ENCODE data around the gene SDHB. TPM values are rescaled to one million over a fixed set of nuclear protein-coding genes. Genes with fewer than 3 reads are reported as not detected.

Gene SDHB
- total and polyA plus RNA-seq, 2 of the 13 experiments (the other 11 are each of a cell fraction or from before 2014, with no cell fraction given): 136 to 142 TPM

DNA sequence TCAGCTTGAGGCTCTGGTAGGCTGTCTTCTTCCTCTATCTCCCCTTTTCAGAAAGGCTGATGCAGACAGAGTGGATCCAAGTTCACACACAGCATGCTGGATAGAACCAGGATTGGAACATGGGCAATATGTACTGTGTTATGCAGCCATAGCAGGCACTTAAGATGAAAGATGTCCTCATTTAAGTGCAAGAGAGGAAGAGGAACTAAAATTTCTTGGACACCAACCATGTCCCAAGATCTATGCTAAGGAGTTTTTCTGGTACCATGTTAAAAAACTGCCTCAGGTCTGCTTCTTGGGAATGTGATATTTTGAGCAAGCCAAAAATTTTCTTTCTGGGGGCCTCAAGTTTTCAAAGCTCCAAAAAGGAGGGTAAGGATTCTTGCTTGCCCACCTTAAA is 1.2 kb downstream of the SDHB start:
- no peak for FAIRE-seq
- DNase-seq (ENCODE audit: low spot score): no peak
- H3K9me3 ChIP-seq (ENCODE audit: low read length): no peaks in the 10 kb centered on the region
- no TSS peak for BruUV-seq (replicated peaks)
- intact Hi-C loops (cut with micrococcal nuclease; ENCODE audit: unreplicated experiment) (no loop called here), in situ Hi-C loops (cut with HindIII; ENCODE audit: extremely low pct_ligation_motif_present, low pct_unique_long_range_greater_than_20kb) (no loop called here)
- peak overlapping the region; percentile 96 for H3K4me2 ChIP-seq (ENCODE audit: low read depth, low read length)
- no peaks in the 10 kb centered on the region for H4K20me1 ChIP-seq (ENCODE audit: insufficient read depth, low read length)
- H3K79me2 ChIP-seq (ENCODE audit: insufficient read depth, low read length): peaks cover 23% of the 10 kb centered on the region
- H3K4me1 ChIP-seq (ENCODE audit: insufficient read depth, low read length): peaks cover 45% of the 10 kb centered on the region
- no peak for ATAC-seq
- ChIA-PET CTCF (ENCODE audit: low intra/inter-chr PET ratio, low total read pairs) (no interaction called here), POLR2A (no interaction called here)
- no peaks in the 10 kb centered on the region; a peak in 1 of 5 replicates for H3K27me3 ChIP-seq (ENCODE audit: control insufficient read depth in 1 of 2, insufficient read depth in 2 of 2, low read length in 2 of 2)
- H2AFZ ChIP-seq (ENCODE audit: low read length): no peak overlapping the region
- H3K4me3 ChIP-seq (replicated peaks in 1 of 3; ENCODE audit: insufficient read depth in 1 of 3, low read depth in 2 of 3, low read length in 3 of 3): peak overlapping the region; percentile 77 to 94 (median 93); a peak in 5 of 6 replicates
- H3K27ac ChIP-seq (ENCODE audit: extremely low read length, insufficient read depth, low read length): peak overlapping the region; percentile 75
- peak overlapping the region; percentile 82; the same call in 1 of the 2 replicates for H3K9ac ChIP-seq (ENCODE audit: insufficient read depth, low read depth, low read length)
- peaks cover 0 to 3% of the 10 kb centered on the region in 2 experiments; a peak in 1 of 5 replicates for H3K36me3 ChIP-seq (replicated peaks in 1 of 2; ENCODE audit: control insufficient read depth in 1 of 2, insufficient read depth in 2 of 2, low read length in 2 of 2)
- TF ChIP-seq HMG20B (CRISPR knock-in tag; conservative IDR thresholded peaks at IDR 0.05) (no peak), ZBTB21 (CRISPR knock-in tag; IDR thresholded peaks at IDR 0.05) (no peak), PTBP1 (IDR thresholded peaks at IDR 0.05; ENCODE audit: low read depth, low read length, poor library complexity, severe bottlenecking) (no peak), ZNF317 (CRISPR knock-in tag; IDR thresholded peaks at IDR 0.05) (no peak), TCF7 (IDR thresholded peaks at IDR 0.05; ENCODE audit: low read depth) (no peak), RBAK (CRISPR knock-in tag; IDR thresholded peaks at IDR 0.05) (no peak), PHF21A (CRISPR knock-in tag; IDR thresholded peaks at IDR 0.05) (no peak)
- TF ChIP-seq, protein P1, sequence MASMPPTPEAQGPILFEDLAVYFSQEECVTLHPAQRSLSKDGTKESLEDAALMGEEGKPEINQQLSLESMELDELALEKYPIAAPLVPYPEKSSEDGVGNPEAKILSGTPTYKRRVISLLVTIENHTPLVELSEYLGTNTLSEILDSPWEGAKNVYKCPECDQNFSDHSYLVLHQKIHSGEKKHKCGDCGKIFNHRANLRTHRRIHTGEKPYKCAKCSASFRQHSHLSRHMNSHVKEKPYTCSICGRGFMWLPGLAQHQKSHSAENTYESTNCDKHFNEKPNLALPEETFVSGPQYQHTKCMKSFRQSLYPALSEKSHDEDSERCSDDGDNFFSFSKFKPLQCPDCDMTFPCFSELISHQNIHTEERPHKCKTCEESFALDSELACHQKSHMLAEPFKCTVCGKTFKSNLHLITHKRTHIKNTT (CRISPR knock-in tag; IDR thresholded peaks at IDR 0.05): no peak
- TF ChIP-seq, protein P2, sequence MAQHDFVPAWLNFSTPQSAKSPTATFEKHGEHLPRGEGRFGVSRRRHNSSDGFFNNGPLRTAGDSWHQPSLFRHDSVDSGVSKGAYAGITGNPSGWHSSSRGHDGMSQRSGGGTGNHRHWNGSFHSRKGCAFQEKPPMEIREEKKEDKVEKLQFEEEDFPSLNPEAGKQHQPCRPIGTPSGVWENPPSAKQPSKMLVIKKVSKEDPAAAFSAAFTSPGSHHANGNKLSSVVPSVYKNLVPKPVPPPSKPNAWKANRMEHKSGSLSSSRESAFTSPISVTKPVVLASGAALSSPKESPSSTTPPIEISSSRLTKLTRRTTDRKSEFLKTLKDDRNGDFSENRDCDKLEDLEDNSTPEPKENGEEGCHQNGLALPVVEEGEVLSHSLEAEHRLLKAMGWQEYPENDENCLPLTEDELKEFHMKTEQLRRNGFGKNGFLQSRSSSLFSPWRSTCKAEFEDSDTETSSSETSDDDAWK (CRISPR knock-in tag; IDR thresholded peaks at IDR 0.05): no peak
- TF ChIP-seq, protein P3, sequence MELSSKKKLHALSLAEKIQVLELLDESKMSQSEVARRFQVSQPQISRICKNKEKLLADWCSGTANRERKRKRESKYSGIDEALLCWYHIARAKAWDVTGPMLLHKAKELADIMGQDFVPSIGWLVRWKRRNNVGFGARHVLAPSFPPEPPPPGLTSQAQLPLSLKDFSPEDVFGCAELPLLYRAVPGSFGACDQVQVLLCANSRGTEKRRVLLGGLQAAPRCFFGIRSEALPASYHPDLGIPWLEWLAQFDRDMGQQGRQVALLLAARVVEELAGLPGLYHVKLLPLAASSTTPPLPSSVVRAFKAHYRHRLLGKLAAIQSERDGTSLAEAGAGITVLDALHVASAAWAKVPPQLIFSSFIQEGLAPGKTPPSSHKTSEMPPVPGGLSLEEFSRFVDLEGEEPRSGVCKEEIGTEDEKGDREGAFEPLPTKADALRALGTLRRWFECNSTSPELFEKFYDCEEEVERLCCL (CRISPR knock-in tag; IDR thresholded peaks at IDR 0.05; ENCODE audit: borderline replicate concordance): no peak
- TF ChIP-seq, protein P4, sequence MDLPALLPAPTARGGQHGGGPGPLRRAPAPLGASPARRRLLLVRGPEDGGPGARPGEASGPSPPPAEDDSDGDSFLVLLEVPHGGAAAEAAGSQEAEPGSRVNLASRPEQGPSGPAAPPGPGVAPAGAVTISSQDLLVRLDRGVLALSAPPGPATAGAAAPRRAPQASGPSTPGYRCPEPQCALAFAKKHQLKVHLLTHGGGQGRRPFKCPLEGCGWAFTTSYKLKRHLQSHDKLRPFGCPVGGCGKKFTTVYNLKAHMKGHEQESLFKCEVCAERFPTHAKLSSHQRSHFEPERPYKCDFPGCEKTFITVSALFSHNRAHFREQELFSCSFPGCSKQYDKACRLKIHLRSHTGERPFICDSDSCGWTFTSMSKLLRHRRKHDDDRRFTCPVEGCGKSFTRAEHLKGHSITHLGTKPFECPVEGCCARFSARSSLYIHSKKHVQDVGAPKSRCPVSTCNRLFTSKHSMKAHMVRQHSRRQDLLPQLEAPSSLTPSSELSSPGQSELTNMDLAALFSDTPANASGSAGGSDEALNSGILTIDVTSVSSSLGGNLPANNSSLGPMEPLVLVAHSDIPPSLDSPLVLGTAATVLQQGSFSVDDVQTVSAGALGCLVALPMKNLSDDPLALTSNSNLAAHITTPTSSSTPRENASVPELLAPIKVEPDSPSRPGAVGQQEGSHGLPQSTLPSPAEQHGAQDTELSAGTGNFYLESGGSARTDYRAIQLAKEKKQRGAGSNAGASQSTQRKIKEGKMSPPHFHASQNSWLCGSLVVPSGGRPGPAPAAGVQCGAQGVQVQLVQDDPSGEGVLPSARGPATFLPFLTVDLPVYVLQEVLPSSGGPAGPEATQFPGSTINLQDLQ (CRISPR knock-in tag; IDR thresholded peaks at IDR 0.05): no peak
- TF ChIP-seq, protein P5, sequence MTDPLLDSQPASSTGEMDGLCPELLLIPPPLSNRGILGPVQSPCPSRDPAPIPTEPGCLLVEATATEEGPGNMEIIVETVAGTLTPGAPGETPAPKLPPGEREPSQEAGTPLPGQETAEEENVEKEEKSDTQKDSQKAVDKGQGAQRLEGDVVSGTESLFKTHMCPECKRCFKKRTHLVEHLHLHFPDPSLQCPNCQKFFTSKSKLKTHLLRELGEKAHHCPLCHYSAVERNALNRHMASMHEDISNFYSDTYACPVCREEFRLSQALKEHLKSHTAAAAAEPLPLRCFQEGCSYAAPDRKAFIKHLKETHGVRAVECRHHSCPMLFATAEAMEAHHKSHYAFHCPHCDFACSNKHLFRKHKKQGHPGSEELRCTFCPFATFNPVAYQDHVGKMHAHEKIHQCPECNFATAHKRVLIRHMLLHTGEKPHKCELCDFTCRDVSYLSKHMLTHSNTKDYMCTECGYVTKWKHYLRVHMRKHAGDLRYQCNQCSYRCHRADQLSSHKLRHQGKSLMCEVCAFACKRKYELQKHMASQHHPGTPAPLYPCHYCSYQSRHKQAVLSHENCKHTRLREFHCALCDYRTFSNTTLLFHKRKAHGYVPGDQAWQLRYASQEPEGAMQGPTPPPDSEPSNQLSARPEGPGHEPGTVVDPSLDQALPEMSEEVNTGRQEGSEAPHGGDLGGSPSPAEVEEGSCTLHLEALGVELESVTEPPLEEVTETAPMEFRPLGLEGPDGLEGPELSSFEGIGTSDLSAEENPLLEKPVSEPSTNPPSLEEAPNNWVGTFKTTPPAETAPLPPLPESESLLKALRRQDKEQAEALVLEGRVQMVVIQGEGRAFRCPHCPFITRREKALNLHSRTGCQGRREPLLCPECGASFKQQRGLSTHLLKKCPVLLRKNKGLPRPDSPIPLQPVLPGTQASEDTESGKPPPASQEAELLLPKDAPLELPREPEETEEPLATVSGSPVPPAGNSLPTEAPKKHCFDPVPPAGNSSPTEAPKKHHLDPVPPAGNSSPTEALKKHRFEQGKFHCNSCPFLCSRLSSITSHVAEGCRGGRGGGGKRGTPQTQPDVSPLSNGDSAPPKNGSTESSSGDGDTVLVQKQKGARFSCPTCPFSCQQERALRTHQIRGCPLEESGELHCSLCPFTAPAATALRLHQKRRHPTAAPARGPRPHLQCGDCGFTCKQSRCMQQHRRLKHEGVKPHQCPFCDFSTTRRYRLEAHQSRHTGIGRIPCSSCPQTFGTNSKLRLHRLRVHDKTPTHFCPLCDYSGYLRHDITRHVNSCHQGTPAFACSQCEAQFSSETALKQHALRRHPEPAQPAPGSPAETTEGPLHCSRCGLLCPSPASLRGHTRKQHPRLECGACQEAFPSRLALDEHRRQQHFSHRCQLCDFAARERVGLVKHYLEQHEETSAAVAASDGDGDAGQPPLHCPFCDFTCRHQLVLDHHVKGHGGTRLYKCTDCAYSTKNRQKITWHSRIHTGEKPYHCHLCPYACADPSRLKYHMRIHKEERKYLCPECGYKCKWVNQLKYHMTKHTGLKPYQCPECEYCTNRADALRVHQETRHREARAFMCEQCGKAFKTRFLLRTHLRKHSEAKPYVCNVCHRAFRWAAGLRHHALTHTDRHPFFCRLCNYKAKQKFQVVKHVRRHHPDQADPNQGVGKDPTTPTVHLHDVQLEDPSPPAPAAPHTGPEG (CRISPR knock-in tag; IDR thresholded peaks at IDR 0.05): no peak

Data from HepG2 (cell line).